OCI-LY7 (cell line): Measurements from ENCODE around the gene SLA2. TPM values are rescaled to one million over a fixed set of nuclear protein-coding genes. Genes with fewer than 3 reads are reported as not detected.

Experiments
- BruUV-seq: library from RNA; stranded (reverse); fragments of 400-500 nt; replicated peaks from 2 replicates; lab custom pipeline; 2021; lab: Mats Ljungman, UMichigan
- CTCF ChIA-PET: fragments of 300-600 bp; sonication (Branson Sonifier 250); formaldehyde crosslinking; loops from one replicate; lab custom pipeline; 2022; ENCODE audit warnings: antibody characterized with exemption; ENCODE audit not compliant: unreplicated experiment; lab: Charles Lee
- POLR2A ChIA-PET: fragments of 300-600 bp; sonication (Branson Sonifier 250); formaldehyde crosslinking; loops from one replicate; lab custom pipeline; 2022; ENCODE audit warnings: antibody characterized with exemption; lab: Charles Lee
- DNase-seq: peaks from one replicate; pipeline ENCODE4 v3.0.0-alpha.2; 2015; ENCODE audit warnings: low spot score
- H2AFZ ChIP-seq: fragments of 200-600 bp; sonication (generic), shearing (Covaris generic); 2 replicates; pipeline ENCODE4 v1.6.1; 2014; ENCODE audit warnings: mild to moderate bottlenecking, antibody characterized with exemption, low read length, moderate library complexity
- H3K27ac ChIP-seq: fragments of 200-600 bp; sonication (generic); 2 replicates; pipeline ENCODE4 v1.5.1; 2014; ENCODE audit warnings: mixed run types, low read depth, mild to moderate bottlenecking, moderate library complexity, low read length, inconsistent platforms; ENCODE audit not compliant: poor library complexity, severe bottlenecking
- H3K36me3 ChIP-seq: fragments of 200-600 bp; sonication (generic); 2 replicates; pipeline ENCODE4 v1.6.1; 2014; ENCODE audit warnings: mild to moderate bottlenecking, antibody characterized with exemption, low read length, moderate library complexity, mixed read lengths; ENCODE audit not compliant: insufficient read depth
- H3K4me1 ChIP-seq: fragments of 200-600 bp; sonication (generic); 2 replicates; pipeline ENCODE4 v1.5.1; 2014; ENCODE audit warnings: mild to moderate bottlenecking, low read length; ENCODE audit not compliant: insufficient read depth, poor library complexity, severe bottlenecking
- H3K4me2 ChIP-seq: fragments of 200-600 bp; sonication (generic); 2 replicates; pipeline ENCODE4 v1.6.1; 2014; ENCODE audit warnings: mild to moderate bottlenecking, low read length
- H3K4me3 ChIP-seq: fragments of 200-600 bp; sonication (generic); 2 replicates; pipeline ENCODE4 v1.5.1; 2014; ENCODE audit warnings: mild to moderate bottlenecking, low read depth, low read length; ENCODE audit not compliant: poor library complexity, severe bottlenecking
- H3K79me2 ChIP-seq: fragments of 200-600 bp; sonication (generic); 2 replicates; pipeline ENCODE4 v1.6.1; 2016; ENCODE audit warnings: low read depth, mild to moderate bottlenecking, low read length, moderate library complexity, mixed read lengths; ENCODE audit not compliant: insufficient read depth
- H3K9me2 ChIP-seq: fragments of 200-600 bp; sonication (generic); 2 replicates; pipeline ENCODE4 v1.6.1; 2016; ENCODE audit warnings: mild to moderate bottlenecking, low read length, mixed read lengths; ENCODE audit not compliant: insufficient read depth
- H3K9me3 ChIP-seq: fragments of 200-600 bp; sonication (generic); 2 replicates; pipeline ENCODE4 v1.6.1; 2014; ENCODE audit warnings: mild to moderate bottlenecking, mixed run types, low read length, mixed read lengths
- H4K20me1 ChIP-seq: fragments of 200-600 bp; sonication (generic); 2 replicates; pipeline ENCODE4 v1.6.1; 2014; ENCODE audit warnings: mild to moderate bottlenecking, antibody characterized with exemption, low read length, moderate library complexity, mixed read lengths; ENCODE audit not compliant: insufficient read depth
- CTCF ChIP-seq: fragments of 200-600 bp; sonication (generic); conservative IDR thresholded peaks from 2 replicates; pipeline ENCODE4 v1.5.1; 2014; ENCODE audit warnings: mild to moderate bottlenecking, antibody characterized with exemption, low read length, moderate library complexity, mixed read lengths
- EZH2phosphoT487 ChIP-seq: fragments of 200-600 bp; sonication (generic); IDR thresholded peaks from 2 replicates; pipeline ENCODE4 v1.6.1; 2018; ENCODE audit warnings: low read depth, borderline replicate concordance, mild to moderate bottlenecking, mixed run types, antibody characterized with exemption, low read length, moderate library complexity, mixed read lengths
- intact Hi-C: fragments of 100-400 bp; cut with micrococcal nuclease; formaldehyde crosslinking; loops from one replicate; pipeline ENCODE4 v1.10.0; 2022; ENCODE audit not compliant: unreplicated experiment
- small RNA-seq: library from RNA; depleted of rRNA; stranded (forward); fragments of <200 nt; gene quantifications from one replicate; pipeline ENCODE3, GENCODE V24; 2014
- total RNA-seq, 2 experiments: library from RNA; depleted of rRNA in 1 of 2; stranded (reverse); fragments of >200 nt in 1 of 2; shearing (Covaris generic) in 1 of 2; gene quantifications; 2 replicates each; pipeline ENCODE4 v1.2.3, GENCODE V29; 2014 to 2022

The SLA2 gene
- total RNA-seq, 2 experiments from 2014 or later = 2.0 to 5.0 TPM

- Histone ChIP-seq H3K4me2 (no peak overlapping the region), H3K9me2 (no peaks in the 10 kb centered on the region), H3K4me3 (no peak overlapping the region), H3K79me2 (no peaks in the 10 kb centered on the region), H3K9me3 (peaks cover 6% of the 10 kb centered on the region; the same call in 1 of the 2 replicates), H4K20me1 (no peaks in the 10 kb centered on the region), H3K36me3 (peaks cover 7% of the 10 kb centered on the region; the same call in 1 of the 2 replicates), H2AFZ (no peak overlapping the region), H3K4me1 (no peaks in the 10 kb centered on the region), H3K27ac (no peak overlapping the region)
- CTCF ChIA-PET = no interaction called here
- DNase-seq = no peak
- intact Hi-C loops = no loop called here
- BruUV-seq = no TSS peak
- no peak for TF ChIP-seq EZH2phosphoT487
- TF ChIP-seq CTCF = no peak
- POLR2A ChIA-PET = no interaction called here
These were observed 82.6 kb downstream of the SLA2 start for GRCh38 chr20:36563374-36563773.

GRCh38 chr20:36562724-36563123 lies 83.3 kb downstream of the SLA2 start:
- no TSS peak for BruUV-seq
- CTCF ChIA-PET = no interaction called here
- H4K20me1 ChIP-seq = no peaks in the 10 kb centered on the region

More at GRCh38 chr20:36562724-36563123, 83.3 kb downstream of the SLA2 start:
- H3K9me3 ChIP-seq = peaks cover 6% of the 10 kb centered on the region; the same call in 1 of the 2 replicates
- POLR2A ChIA-PET = no interaction called here
- no peak overlapping the region for H3K4me3 ChIP-seq
- TF ChIP-seq CTCF = no peak
- TF ChIP-seq EZH2phosphoT487 = no peak
- H2AFZ ChIP-seq = no peak overlapping the region
- H3K79me2 ChIP-seq = no peaks in the 10 kb centered on the region
- intact Hi-C loops = no loop called here
- no peaks in the 10 kb centered on the region for H3K9me2 ChIP-seq
- H3K4me2 ChIP-seq = no peak overlapping the region
- no peaks in the 10 kb centered on the region for H3K4me1 ChIP-seq
- no peak overlapping the region for H3K27ac ChIP-seq
- DNase-seq = no peak
- H3K36me3 ChIP-seq = peaks cover 7% of the 10 kb centered on the region; the same call in 1 of the 2 replicates

Small RNA genes lying within 50 kb of the gene (small RNA-seq; reads per million reads assigned to genes)
- gene RF00019 = not detected

Other genes starting within 250 kb of the SLA2 start
- gene MYL9, start 104.7 kb downstream of the SLA2 start, total RNA-seq (2014; rRNA removed; shearing (Covaris generic)) = not detected in 2 replicates
- not detected in 2 replicates for gene MYL9, start 104.7 kb downstream of the SLA2 start, total RNA-seq (2022)
- 26.6 and 41.3 TPM in 2 replicates for gene TGIF2, start 72.6 kb downstream of the SLA2 start, total RNA-seq (2014; rRNA removed; shearing (Covaris generic))
- gene TGIF2, start 72.6 kb downstream of the SLA2 start, total RNA-seq (2022) = 45.2 and 49.4 TPM in 2 replicates
- 66.6 and 72.2 TPM in 2 replicates for gene RAB5IF, start 40.4 kb downstream of the SLA2 start, total RNA-seq (2014; rRNA removed; shearing (Covaris generic))
- gene RAB5IF, start 40.4 kb downstream of the SLA2 start, total RNA-seq (2022) = 76.0 and 94.8 TPM in 2 replicates
- gene NDRG3, start 99.9 kb upstream of the SLA2 start, total RNA-seq (2014; rRNA removed; shearing (Covaris generic)) = 10.1 and 14.4 TPM in 2 replicates
- 22.1 and 25.0 TPM in 2 replicates for gene NDRG3, start 99.9 kb upstream of the SLA2 start, total RNA-seq (2022)
- 37.6 and 38.3 TPM in 2 replicates for gene DSN1, start 127.6 kb upstream of the SLA2 start, total RNA-seq (2014; rRNA removed; shearing (Covaris generic))
- gene DSN1, start 127.6 kb upstream of the SLA2 start, total RNA-seq (2022) = 33.0 and 36.8 TPM in 2 replicates
- 0.18 TPM in 1 of 2 replicates, not detected in the other for gene TLDC2, start 229.9 kb upstream of the SLA2 start, total RNA-seq (2014; rRNA removed; shearing (Covaris generic))
- not detected in 2 replicates for gene TLDC2, start 229.9 kb upstream of the SLA2 start, total RNA-seq (2022)